Activated CD4-positive, CD25-positive, alpha-beta regulatory T cell treated with anti-CD3 and anti-CD28 coated beads, Interleukin-2, amount 50 U/mL, for 24 hours (primary cell): ENCODE measurements around the gene SPR.

Experiments used
- ATAC-seq, 2 donors: fragments of 150-1000 bp; cut with Tn5 transposase; one replicate each; pipeline ENCODE4 v1.10.0; 2021; ENCODE audit warnings: mild to moderate bottlenecking in 1 of 2, moderate library complexity in 1 of 2

Gene SPR

GRCh38 chr2:72933207-72933606, 46.0 kb downstream of the SPR start:
- no peak for ATAC-seq

GRCh38 chr2:72933646-72934151, 46.5 kb downstream of the SPR start:
- ATAC-seq: no peak

- ATAC-seq: no peak
These were observed 47.7 kb downstream of the SPR start for GRCh38 chr2:72934683-72935610.

GRCh38 chr2:72935611-72935957, 48.4 kb downstream of the SPR start:
- ATAC-seq: no peak

DNA sequence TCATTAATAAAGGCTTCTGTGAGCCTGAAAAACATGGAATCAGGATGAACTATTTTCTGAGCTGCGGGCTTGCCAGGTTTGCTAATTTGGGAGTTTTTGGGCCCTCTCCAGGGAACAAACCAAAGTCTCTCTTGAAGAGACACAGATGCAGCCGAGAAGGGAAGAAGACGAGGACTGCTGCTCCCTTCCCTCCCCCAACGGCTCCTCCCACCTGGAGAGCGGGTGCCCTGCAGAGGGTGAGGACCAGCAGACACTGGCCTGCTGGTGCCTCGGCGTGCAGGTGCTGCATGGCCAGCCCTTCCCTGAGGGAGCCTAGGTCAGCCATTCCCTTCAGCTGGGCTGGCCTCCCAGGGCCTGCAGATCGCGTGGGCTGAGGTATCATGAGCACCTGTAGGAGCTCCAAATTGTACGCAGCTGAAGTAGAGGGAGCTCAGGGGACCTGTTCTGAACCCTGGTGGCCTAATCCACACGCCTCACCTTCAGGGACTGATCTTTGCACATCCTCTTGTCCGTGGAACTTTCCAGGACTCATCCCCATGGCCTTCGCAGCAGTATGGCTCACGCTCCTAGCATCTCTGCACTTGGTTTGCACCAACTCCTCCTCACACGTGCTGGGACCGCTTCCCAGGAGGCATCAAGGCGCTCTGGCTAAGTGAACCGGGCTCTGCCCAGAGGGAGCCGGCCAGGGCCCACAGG, 49.6 kb downstream of the SPR start:
- ATAC-seq: no peak

DNA sequence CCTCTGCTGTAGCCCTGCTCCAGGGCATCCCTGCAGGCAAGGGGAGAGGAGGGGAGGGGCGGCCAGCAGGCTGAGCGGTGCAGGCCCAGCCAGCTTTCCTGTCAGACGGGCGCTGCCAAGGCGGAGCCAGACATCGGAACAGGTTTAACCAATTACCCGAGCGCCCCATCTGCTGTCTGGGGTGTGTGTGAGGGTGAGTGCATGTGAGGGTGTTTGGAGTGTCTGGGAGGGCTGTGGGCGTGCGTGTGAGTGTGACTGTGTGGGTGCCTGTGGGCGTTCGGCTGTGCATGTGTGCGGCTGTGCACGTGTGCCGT, 50.1 kb downstream of the SPR start:
- no peak for ATAC-seq

- no peak for ATAC-seq
These were observed 51.2 kb downstream of the SPR start for GRCh38 chr2:72938455-72938854.

DNA sequence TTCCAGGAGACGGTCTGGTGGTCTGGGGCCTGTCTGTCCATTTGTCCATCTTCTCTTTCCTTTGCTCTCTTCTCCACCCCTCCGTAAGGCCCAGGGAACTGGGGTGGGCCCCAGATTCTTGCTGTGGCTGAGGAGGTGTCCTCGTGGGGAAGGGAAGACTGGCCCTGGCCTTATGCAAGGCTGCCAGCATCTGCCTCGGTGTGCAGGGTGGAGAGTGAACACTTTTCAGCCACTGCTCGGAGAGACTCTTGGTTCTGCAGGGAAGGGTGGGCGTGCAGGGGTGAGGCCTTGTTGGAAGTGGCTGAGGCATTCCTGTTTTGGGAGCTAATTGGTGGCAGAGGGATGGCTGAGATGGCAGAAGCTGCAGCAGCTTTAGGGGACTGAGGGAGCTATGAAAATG, 53.2 kb downstream of the SPR start:
- ATAC-seq: no peak

DNA sequence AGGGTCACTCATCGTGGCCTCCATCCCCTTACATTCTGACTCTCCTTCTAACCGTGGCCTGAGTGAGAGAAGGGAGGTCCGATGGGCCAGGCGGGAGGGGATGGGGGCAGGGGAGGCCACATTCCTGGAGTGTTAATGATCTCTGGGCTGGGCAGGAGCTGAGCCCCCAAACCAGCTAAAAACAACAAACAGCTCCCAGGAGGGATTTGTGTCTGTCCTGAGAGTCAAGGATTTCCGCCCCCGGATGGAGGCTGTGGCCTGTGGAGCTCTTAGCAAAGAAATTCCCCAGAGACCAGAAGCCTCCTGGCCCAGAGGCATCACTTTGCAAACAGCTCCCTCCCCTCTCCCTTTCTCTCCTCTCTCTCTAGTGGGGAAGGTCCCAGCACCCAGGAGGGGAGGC, 53.6 kb downstream of the SPR start:
- no peak for ATAC-seq
